Caco-2 (cell line): Measurements from ENCODE around the gene FBXO4. TPM values are rescaled to one million over a fixed set of nuclear protein-coding genes. Genes with fewer than 3 reads are reported as not detected.

ENCODE experiments used
- BruUV-seq: library from RNA; stranded (reverse); fragments of 400-500 nt; replicated peaks from 2 replicates; lab custom pipeline; 2021; lab: Mats Ljungman, UMichigan
- CTCF ChIA-PET: fragments of 300-600 bp; sonication (Branson Sonifier 250); formaldehyde crosslinking; loops from one replicate; lab custom pipeline; 2022; ENCODE audit warnings: antibody characterized with exemption; lab: Charles Lee
- POLR2A ChIA-PET: fragments of 300-600 bp; sonication (Branson Sonifier 250); formaldehyde crosslinking; loops from one replicate; lab custom pipeline; 2022; ENCODE audit warnings: antibody characterized with exemption; lab: Charles Lee
- DNase-seq, 2 experiments: peaks; one replicate each; pipeline versions ENCODE4 v3.0.0 to v3.0.0-alpha.2; 2020 to 2022
- H3K27me3 ChIP-seq: replicated peaks from 2 replicates; pipeline ENCODE4 v1.6.0; 2011; ENCODE audit warnings: low read length; ENCODE audit not compliant: control insufficient read depth, insufficient read depth
- H3K36me3 ChIP-seq: 2 replicates; pipeline ENCODE4 v1.5.1; 2011; ENCODE audit warnings: low read length; ENCODE audit not compliant: control insufficient read depth, insufficient read depth
- H3K4me1 ChIP-seq: fragments of 250-450 bp; sonication (Bioruptor Pico); 2 replicates; pipeline ENCODE4 v1.5.1; 2020; ENCODE audit warnings: mild to moderate bottlenecking
- H3K4me3 ChIP-seq: 2 replicates; pipeline ENCODE4 v1.5.1; 2011; ENCODE audit warnings: low read depth, mild to moderate bottlenecking, control low read depth, low read length
- H3K9me3 ChIP-seq: fragments of 250-450 bp; sonication (Bioruptor Pico); 2 replicates; pipeline ENCODE4 v1.5.1; 2020; ENCODE audit warnings: mild to moderate bottlenecking, moderate library complexity
- H3K27ac Mint-ChIP-seq: one replicate; pipeline ENCODE4 v1.8.0; 2022; ENCODE audit warnings: mixed read lengths; ENCODE audit not compliant: unreplicated experiment
- H3K27me3 Mint-ChIP-seq: one replicate; pipeline ENCODE4 v1.8.0; 2022; ENCODE audit warnings: mixed read lengths; ENCODE audit not compliant: insufficient read depth, unreplicated experiment
- H3K36me3 Mint-ChIP-seq: one replicate; pipeline ENCODE4 v1.8.0; 2022; ENCODE audit warnings: mild to moderate bottlenecking, mixed read lengths; ENCODE audit not compliant: insufficient read depth, unreplicated experiment
- H3K4me1 Mint-ChIP-seq: one replicate; pipeline ENCODE4 v1.8.0; 2022; ENCODE audit warnings: low read depth, mixed read lengths; ENCODE audit not compliant: unreplicated experiment
- H3K4me3 Mint-ChIP-seq: one replicate; pipeline ENCODE4 v1.8.0; 2022; ENCODE audit warnings: mild to moderate bottlenecking, moderate library complexity, mixed read lengths; ENCODE audit not compliant: unreplicated experiment
- H3K9me3 Mint-ChIP-seq: one replicate; pipeline ENCODE4 v1.8.0; 2022; ENCODE audit warnings: mixed read lengths; ENCODE audit not compliant: unreplicated experiment
- CTCF ChIP-seq, 2 experiments: fragments of 200-600 bp in 1 of 2; IDR thresholded peaks; 1 replicate in 1 of 2; 2 replicates in 1 of 2; pipeline versions ENCODE4 v1.5.1 to v1.8.0; 2011 to 2022; ENCODE audit warnings: antibody characterized with exemption in 1 of 2, control low read depth in 1 of 2, inconsistent platforms in 1 of 2, low read depth in 1 of 2, low read length in 1 of 2, mild to moderate bottlenecking in 1 of 2, moderate library complexity in 1 of 2; ENCODE audit not compliant: insufficient read depth in 1 of 2, severe bottlenecking in 1 of 2, unreplicated experiment in 1 of 2
- intact Hi-C: fragments of 100-400 bp; cut with micrococcal nuclease; formaldehyde crosslinking; loops from one replicate; pipeline ENCODE4 v1.10.0; 2022; ENCODE audit not compliant: unreplicated experiment
- total RNA-seq: library from RNA; stranded (reverse); gene quantifications from 2 replicates; pipeline ENCODE4 v1.2.3, GENCODE V29; 2022

FBXO4 gene
- total RNA-seq, 1 experiment from 2014 or later: 9.7 TPM

- no peak overlapping the region for H3K27ac Mint-ChIP-seq
- H3K36me3 ChIP-seq: no peaks in the 10 kb centered on the region
- H3K9me3 ChIP-seq: no peaks in the 10 kb centered on the region
- H3K4me1 ChIP-seq: peaks cover 6% of the 10 kb centered on the region; the same call in 1 of the 2 replicates
- no peak for DNase-seq
- no peak for TF ChIP-seq CTCF (IDR thresholded peaks at IDR 0.05; ENCODE audit: insufficient read depth in 1 of 2, low read depth in 1 of 2, low read length in 1 of 2, severe bottlenecking in 1 of 2, unreplicated experiment in 1 of 2)
- H3K4me3 Mint-ChIP-seq: no peak overlapping the region
- H3K27me3 ChIP-seq: no peaks in the 10 kb centered on the region
- no peaks in the 10 kb centered on the region for H3K36me3 Mint-ChIP-seq
- H3K4me1 Mint-ChIP-seq: no peaks in the 10 kb centered on the region
- H3K4me3 ChIP-seq: no peak overlapping the region
- CTCF ChIA-PET: no interaction called here
- H3K9me3 Mint-ChIP-seq: no peaks in the 10 kb centered on the region
- intact Hi-C loops: no loop called here
- H3K27me3 Mint-ChIP-seq: no peaks in the 10 kb centered on the region
- POLR2A ChIA-PET: no interaction called here
- BruUV-seq: no TSS peak
Measured at GRCh38 chr5:41878173-41878572, 46.9 kb upstream of the FBXO4 start.

GRCh38 chr5:41878643-41879478 lies 46.2 kb upstream of the FBXO4 start:
- Histone ChIP-seq H3K9me3 (no peaks in the 10 kb centered on the region), H3K27me3 (no peaks in the 10 kb centered on the region), H3K4me3 (no peak overlapping the region), H3K36me3 (no peaks in the 10 kb centered on the region), H3K4me1 (peaks cover 6% of the 10 kb centered on the region; the same call in 1 of the 2 replicates)
- no peaks in the 10 kb centered on the region for H3K27me3 Mint-ChIP-seq
- BruUV-seq: no TSS peak
- CTCF ChIA-PET: no interaction called here
- no peak overlapping the region for H3K4me3 Mint-ChIP-seq
- intact Hi-C loops: no loop called here
- H3K9me3 Mint-ChIP-seq: no peaks in the 10 kb centered on the region
- no peak overlapping the region for H3K27ac Mint-ChIP-seq
- H3K4me1 Mint-ChIP-seq: no peaks in the 10 kb centered on the region
- no peak for TF ChIP-seq CTCF (IDR thresholded peaks at IDR 0.05; ENCODE audit: insufficient read depth in 1 of 2, low read depth in 1 of 2, low read length in 1 of 2, severe bottlenecking in 1 of 2, unreplicated experiment in 1 of 2)
- POLR2A ChIA-PET: no interaction called here
- no peak for DNase-seq
- H3K36me3 Mint-ChIP-seq: no peaks in the 10 kb centered on the region

- peaks cover 6% of the 10 kb centered on the region; the same call in 1 of the 2 replicates for H3K4me1 ChIP-seq
- H3K4me1 Mint-ChIP-seq: no peaks in the 10 kb centered on the region
- H3K9me3 ChIP-seq: peaks cover 14% of the 10 kb centered on the region; the same call in 1 of the 2 replicates
- DNase-seq: no peak
- H3K27me3 Mint-ChIP-seq: no peaks in the 10 kb centered on the region
- no peak overlapping the region for H3K27ac Mint-ChIP-seq
- no peaks in the 10 kb centered on the region for H3K27me3 ChIP-seq
- H3K36me3 ChIP-seq: no peaks in the 10 kb centered on the region
- H3K4me3 ChIP-seq: no peak overlapping the region
- POLR2A ChIA-PET: no interaction called here
- H3K36me3 Mint-ChIP-seq: no peaks in the 10 kb centered on the region
- TF ChIP-seq CTCF (IDR thresholded peaks at IDR 0.05; ENCODE audit: insufficient read depth in 1 of 2, low read depth in 1 of 2, low read length in 1 of 2, severe bottlenecking in 1 of 2, unreplicated experiment in 1 of 2): no peak
- H3K9me3 Mint-ChIP-seq: no peaks in the 10 kb centered on the region
- no peak overlapping the region for H3K4me3 Mint-ChIP-seq
- intact Hi-C loops: no loop called here
- CTCF ChIA-PET: interaction anchor here (0.6 kb wide), 1 partner anchor 1223 kb away, joined by 3 read pairs; no protein-coding TSS in a partner anchor
- BruUV-seq: no TSS peak
Measured at GRCh38 chr5:41882765-41883164, 42.3 kb upstream of the FBXO4 start.
